Measurements from ENCODE around the gene SLC41A2.

DNA sequence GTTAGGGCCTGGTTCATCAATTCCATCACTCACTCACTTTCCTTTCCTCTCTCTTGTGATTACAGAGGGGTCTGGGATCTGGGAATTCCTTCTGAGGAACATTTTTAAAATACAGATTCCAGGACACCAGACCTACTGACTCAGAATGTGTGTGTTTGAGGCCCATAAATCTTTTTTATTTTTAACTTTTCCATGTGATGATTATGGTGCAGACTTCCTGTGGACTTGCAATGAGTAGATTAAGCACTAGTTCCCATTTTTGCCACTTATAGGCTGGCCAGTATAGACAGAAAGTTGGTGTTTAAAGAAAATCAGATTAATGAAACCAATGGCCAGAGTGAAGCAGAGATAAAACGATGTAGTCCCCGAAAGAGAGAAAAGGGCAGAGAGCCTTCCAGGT lies 28.1 kb downstream of the SLC41A2 start:
- TF ChIP-seq CTCF (conservative IDR thresholded peaks at IDR 0.05), result no peak
- TF ChIP-seq EZH2 (IDR thresholded peaks at IDR 0.05; ENCODE audit: low read depth), result no peak
